H1 (cell line): ENCODE data around the gene SNAP25. TPM values are rescaled to one million over a fixed set of nuclear protein-coding genes. Genes with fewer than 3 reads are reported as not detected.

Experiments
- CTCF ChIA-PET: fragments of 300-600 bp; sonication (Branson Sonifier 250); formaldehyde crosslinking; loops from one replicate; lab custom pipeline; 2021; ENCODE audit not compliant: partially characterized antibody; lab: Charles Lee
- POLR2A ChIA-PET: fragments of 300-600 bp; sonication (Branson Sonifier 250); formaldehyde crosslinking; loops from one replicate; lab custom pipeline; 2021; ENCODE audit warnings: inconsistent platforms; ENCODE audit not compliant: partially characterized antibody; lab: Charles Lee
- DNase-seq, 2 experiments: peaks; one replicate each; pipeline versions ENCODE4 v3.0.0 to v3.0.0-alpha.2; 2010 to 2022; ENCODE audit warnings: low spot score in 2 of 2, low read depth in 1 of 2, mixed read lengths in 1 of 2
- FAIRE-seq: peaks from 2 replicates; lab custom pipeline; 2011; peaks lifted over from hg19 to GRCh38; lab: Jason Lieb, UNC
- H2AFZ ChIP-seq: 2 replicates; pipeline ENCODE4 v1.8.1; 2012; ENCODE audit warnings: low read length, inconsistent platforms
- H2AK5ac ChIP-seq: 2 replicates; pipeline ENCODE4 v1.6.1; 2013; ENCODE audit warnings: low read depth, low read length
- H2BK120ac ChIP-seq: replicated peaks from 2 replicates; pipeline ENCODE3; 2013; ENCODE audit warnings: low read depth, low read length, inconsistent platforms
- H2BK12ac ChIP-seq: 2 replicates; pipeline ENCODE4 v1.6.1; 2013; ENCODE audit warnings: low read depth, low read length
- H2BK15ac ChIP-seq: 2 replicates; pipeline ENCODE4 v1.6.1; 2013; ENCODE audit warnings: low read length
- H2BK20ac ChIP-seq: 2 replicates; pipeline ENCODE4 v1.6.1; 2013; ENCODE audit warnings: low read length
- H2BK5ac ChIP-seq: 2 replicates; pipeline ENCODE4 v1.6.1; 2013; ENCODE audit warnings: low read depth, low read length
- H3K14ac ChIP-seq: 2 replicates; pipeline ENCODE4 v1.6.1; 2013; ENCODE audit warnings: inconsistent platforms; ENCODE audit not compliant: insufficient read length
- H3K18ac ChIP-seq: 2 replicates; pipeline ENCODE4 v1.6.1; 2013; ENCODE audit warnings: low read length; ENCODE audit errors: extremely low read depth
- H3K23ac ChIP-seq: 2 replicates; pipeline ENCODE4 v1.6.1; 2013; ENCODE audit warnings: inconsistent platforms; ENCODE audit not compliant: insufficient read length
- H3K23me2 ChIP-seq: 2 replicates; pipeline ENCODE4 v1.6.1; 2013; ENCODE audit warnings: low read depth, low read length
- H3K27ac ChIP-seq: 2 replicates; pipeline ENCODE4 v1.6.1; 2011; ENCODE audit warnings: low read depth, low read length, inconsistent platforms
- H3K27me3 ChIP-seq, 4 experiments: replicated peaks in 1 of 4; 1 replicate in 1 of 4; 2 replicates in 3 of 4; pipeline versions ENCODE4 v1.6.1 to v1.8.1; 2011 to 2013; ENCODE audit warnings: low read length in 3 of 4, mild to moderate bottlenecking in 3 of 4, inconsistent platforms in 2 of 4, mixed read lengths in 2 of 4, moderate library complexity in 1 of 4; ENCODE audit not compliant: control insufficient read depth in 3 of 4, insufficient read depth in 3 of 4; ENCODE audit errors: extremely low read depth in 1 of 4
- H3K36me3 ChIP-seq, 4 experiments: 2 replicates each; pipeline versions ENCODE4 v1.6.1 to v1.8.1; 2011 to 2013; ENCODE audit warnings: mild to moderate bottlenecking in 4 of 4, low read length in 3 of 4, moderate library complexity in 2 of 4, control low read depth in 1 of 4, inconsistent platforms in 1 of 4; ENCODE audit not compliant: insufficient read depth in 4 of 4, control insufficient read depth in 2 of 4
- H3K4ac ChIP-seq: replicated peaks from 2 replicates; pipeline ENCODE3; 2013; ENCODE audit warnings: low read length, low read depth, mixed read lengths, inconsistent platforms; ENCODE audit not compliant: insufficient read length
- H3K4me1 ChIP-seq, 4 experiments: replicated peaks in 1 of 4; 1 replicate in 1 of 4; 2 replicates in 3 of 4; pipeline versions ENCODE4 v1.6.1 to v1.8.1; 2011 to 2013; ENCODE audit warnings: low read length in 3 of 4, inconsistent platforms in 2 of 4, mixed read lengths in 1 of 4; ENCODE audit not compliant: insufficient read depth in 4 of 4, control insufficient read depth in 3 of 4
- H3K4me2 ChIP-seq, 2 experiments: 2 replicates each; pipeline versions ENCODE4 v1.6.1 to v1.8.1; 2011 to 2013; ENCODE audit warnings: low read depth in 2 of 2, low read length in 2 of 2, control low read depth in 1 of 2, inconsistent platforms in 1 of 2, mild to moderate bottlenecking in 1 of 2; ENCODE audit not compliant: insufficient read depth in 1 of 2
- H3K4me3 ChIP-seq, 4 experiments: fragments of 200-600, 300-600 bp in 1 of 4; sonication (generic), shearing (Covaris generic), sonication (Bioruptor Twin) in 1 of 4; 2 replicates each; pipeline versions ENCODE4 v1.5.1 to v1.8.1; 2011 to 2016; ENCODE audit warnings: low read length in 4 of 4, low read depth in 3 of 4, control low read depth in 2 of 4, inconsistent platforms in 2 of 4, mild to moderate bottlenecking in 2 of 4, mixed read lengths in 1 of 4, moderate library complexity in 1 of 4; ENCODE audit not compliant: insufficient read depth in 2 of 4; ENCODE audit errors: extremely low read depth in 1 of 4
- H3K56ac ChIP-seq: replicated peaks from 2 replicates; pipeline ENCODE3; 2013; ENCODE audit warnings: low read depth, mild to moderate bottlenecking, mixed read lengths, low read length, inconsistent platforms; ENCODE audit not compliant: insufficient read length
- H3K79me1 ChIP-seq: 2 replicates; pipeline ENCODE4 v1.6.1; 2013; ENCODE audit warnings: low read depth, low read length, control low read depth
- H3K79me2 ChIP-seq, 2 experiments: 2 replicates each; pipeline versions ENCODE4 v1.6.1 to v1.8.1; 2012 to 2013; ENCODE audit warnings: low read length in 2 of 2, mild to moderate bottlenecking in 2 of 2, inconsistent platforms in 1 of 2; ENCODE audit not compliant: insufficient read depth in 2 of 2, control insufficient read depth in 1 of 2
- H3K9ac ChIP-seq, 4 experiments: replicated peaks in 1 of 4; 1 replicate in 1 of 4; 2 replicates in 3 of 4; pipeline versions ENCODE4 v1.6.1 to v1.8.1; 2011 to 2013; ENCODE audit warnings: low read depth in 3 of 4, low read length in 3 of 4, control low read depth in 2 of 4, mild to moderate bottlenecking in 2 of 4, moderate library complexity in 2 of 4, inconsistent platforms in 1 of 4; ENCODE audit errors: extremely low read depth in 1 of 4
- H3K9me3 ChIP-seq, 2 experiments: 2 replicates each; pipeline versions ENCODE4 v1.6.1 to v1.8.1; 2012 to 2013; ENCODE audit warnings: mild to moderate bottlenecking in 2 of 2, moderate library complexity in 2 of 2, control low read depth in 1 of 2, inconsistent platforms in 1 of 2, low read depth in 1 of 2, low read length in 1 of 2, mixed read lengths in 1 of 2; ENCODE audit not compliant: insufficient read depth in 2 of 2
- H4K20me1 ChIP-seq, 2 experiments: replicated peaks in 1 of 2; 2 replicates each; pipeline versions ENCODE3 to v1.8.1; 2011 to 2013; ENCODE audit warnings: inconsistent platforms in 2 of 2, low read length in 2 of 2, mild to moderate bottlenecking in 1 of 2; ENCODE audit not compliant: insufficient read depth in 2 of 2, control insufficient read depth in 1 of 2
- H4K5ac ChIP-seq: 2 replicates; pipeline ENCODE4 v1.6.1; 2013; ENCODE audit warnings: low read length, low read depth, mixed read lengths, inconsistent platforms; ENCODE audit not compliant: insufficient read length
- H4K8ac ChIP-seq: 2 replicates; pipeline ENCODE4 v1.8.0; 2013; ENCODE audit warnings: mild to moderate bottlenecking, moderate library complexity, low read length, inconsistent platforms; ENCODE audit not compliant: insufficient read depth; ENCODE audit errors: extremely low read depth
- H4K91ac ChIP-seq: replicated peaks from 2 replicates; pipeline ENCODE3; 2013; ENCODE audit warnings: low read length, mixed read lengths, inconsistent platforms; ENCODE audit not compliant: insufficient read length
- CREB1 ChIP-seq: IDR thresholded peaks from 2 replicates; pipeline ENCODE4 v1.6.1; 2012; ENCODE audit warnings: inconsistent platforms
- CTCF ChIP-seq, 3 experiments: IDR thresholded peaks; 1 replicate in 2 of 3; 2 replicates in 1 of 3; pipeline versions ENCODE4 v1.5.1 to v1.6.1; 2011; ENCODE audit warnings: low read length in 3 of 3, mild to moderate bottlenecking in 3 of 3, inconsistent platforms in 2 of 3, low read depth in 1 of 3, moderate library complexity in 1 of 3; ENCODE audit not compliant: insufficient read depth in 1 of 3; ENCODE audit errors: control extremely low read depth in 1 of 3
- RAD21 ChIP-seq, 2 experiments: IDR thresholded peaks in 1 of 2; conservative IDR thresholded peaks in 1 of 2; 2 replicates each; pipeline ENCODE4 v1.6.1; 2011; ENCODE audit warnings: low read depth in 2 of 2, low read length in 2 of 2, improper control_type of control experiment in 1 of 2, inconsistent platforms in 1 of 2, mild to moderate bottlenecking in 1 of 2, moderate library complexity in 1 of 2
- YY1 ChIP-seq: IDR thresholded peaks from 2 replicates; pipeline ENCODE4 v1.6.1; 2011; ENCODE audit warnings: low read depth, mild to moderate bottlenecking, low read length
- WGBS, 2 experiments: shearing (Covaris generic) in 1 of 2; methylation state at CpG; one replicate each; pipeline versions ENCODE4 v1.1.6 to v1.1.7; 2013 to 2015; ENCODE audit warnings: low lambda C conversion rate in 2 of 2, mixed read lengths in 2 of 2, inconsistent platforms in 1 of 2, low coverage in 1 of 2, missing lambda C conversion rate in 1 of 2; ENCODE audit not compliant: insufficient replicate concordance in 2 of 2, insufficient coverage in 1 of 2, insufficient read length in 1 of 2; ENCODE audit errors: extremely low coverage in 1 of 2, missing lambda C conversion rate in 1 of 2; 5-methylcytosine and 5-hydroxymethylcytosine counted together
- polyA plus RNA-seq, 7 experiments: library from polyadenylated mRNA; depleted of rRNA in 3 of 7; stranded (reverse) in 5 of 7; unstranded in 2 of 7; fragments of >200 nt in 5 of 7; fragments of 200-250 nt in 2 of 7; gene quantifications; 1 replicate in 5 of 7; 2 replicates in 1 of 7; 4 replicates in 1 of 7; pipeline versions ENCODE4 v1.2.1 to v1.2.3, GENCODE V29; 2011 to 2013; ENCODE audit warnings: missing spikeins in 2 of 7, mixed read lengths in 2 of 7
- total RNA-seq: library from RNA; stranded (reverse); fragmentation: NEBNext Ultra II Directional; extraction: Animal tissue kit (Norgen Biotek cat#: 25700); gene quantifications from 2 replicates; pipeline ENCODE4 v1.2.1, GENCODE V29; 2021

SNAP25 gene
- total and polyA plus RNA-seq, 2 of the 8 experiments (the other 6 are each of a cell fraction or from before 2014, with no cell fraction given): 0.51 to 0.52 TPM

- H4K20me1 ChIP-seq: no peaks in the 10 kb centered on the region
- FAIRE-seq (peak; percentile 69), DNase-seq (peak in 1 of 2 experiments; percentile 52)
- H3K9me3 ChIP-seq: no peaks in the 10 kb centered on the region
- no peak overlapping the region for H3K23ac ChIP-seq
- H3K23me2 ChIP-seq: no peaks in the 10 kb centered on the region
- H3K9ac ChIP-seq: no peak overlapping the region
- no peaks in the 10 kb centered on the region; a peak in 1 of 7 replicates for H3K27me3 ChIP-seq
- no peak overlapping the region for H2BK12ac ChIP-seq
- no peak overlapping the region for H3K14ac ChIP-seq
- ChIA-PET CTCF (interaction anchor here (0.5 to 2.2 kb wide), 24 partner anchors 8 to 349 kb away, joined by 3 to 16 read pairs (median 4); no protein-coding TSS in a partner anchor), POLR2A (no interaction called here)
- H3K79me1 ChIP-seq: no peaks in the 10 kb centered on the region
- H2BK120ac ChIP-seq: no peak overlapping the region
- no peak overlapping the region for H2AK5ac ChIP-seq
- no peak overlapping the region for H3K4ac ChIP-seq
- H4K8ac ChIP-seq: no peak overlapping the region
- H3K4me2 ChIP-seq: no peak overlapping the region
- WGBS, 2 experiments: 79% methylated on average over 4 of the region's 4 CpGs; no CpG with 5 or more reads in 1 of the 2 experiments
- TF ChIP-seq CTCF (IDR thresholded peaks at IDR 0.05; ENCODE audit: control extremely low read depth in 1 of 3, insufficient read depth in 1 of 3, low read depth in 1 of 3, low read length in 3 of 3) (peak; percentile 57 to 81 (median 64)), CREB1 (no peak), YY1 (no peak), RAD21 (IDR thresholded peaks at IDR 0.05 in 1 of 2, conservative IDR thresholded peaks at IDR 0.05 in 1 of 2; ENCODE audit: low read depth in 2 of 2, low read length in 2 of 2) (peak; percentile 50 to 63)
- H4K5ac ChIP-seq: no peak overlapping the region
- no peak overlapping the region for H2BK5ac ChIP-seq
- no peak overlapping the region for H3K27ac ChIP-seq
- no peaks in the 10 kb centered on the region for H3K36me3 ChIP-seq
- no peak overlapping the region for H4K91ac ChIP-seq
- no peak overlapping the region for H2BK20ac ChIP-seq
- no peak overlapping the region for H3K18ac ChIP-seq
- no peak overlapping the region for H3K4me3 ChIP-seq
- H3K4me1 ChIP-seq: no peaks in the 10 kb centered on the region
- no peaks in the 10 kb centered on the region for H3K79me2 ChIP-seq
- H3K56ac ChIP-seq: no peak overlapping the region
- H2BK15ac ChIP-seq: no peak overlapping the region
- no peak overlapping the region for H2AFZ ChIP-seq
Measured at GRCh38 chr20:10179574-10180298, 38.9 kb upstream of the SNAP25 start.
